Fibroblast of skin of right quadriceps (primary cell): Measurements from ENCODE around the gene TMSB4X.
A peak's percentile ranks its signal among the peaks of the same experiment; 100 is the strongest.
"Not testable (repeated sequence)": the region's sequence is repeated elsewhere in the genome, so short reads cannot be mapped to it uniquely, and the experiment has no call there.

Experiments
- DNase-seq: peaks from one replicate; pipeline ENCODE4 v3.0.0-alpha.2; 2013

The TMSB4X gene

GRCh38 chrX:12976819-12977732 is 2.2 kb downstream of the TMSB4X start:
- DNase-seq: not testable (repeated sequence)

- DNase-seq: no peak
These were observed 2.9 kb downstream of the TMSB4X start for GRCh38 chrX:12977761-12978204.

GRCh38 chrX:12978205-12979025 is 3.5 kb downstream of the TMSB4X start:
- peak; percentile 93 for DNase-seq

- DNase-seq: peak; percentile 62
These were observed 4.2 kb downstream of the TMSB4X start for GRCh38 chrX:12979026-12979607.

- no peak for DNase-seq
These were observed 4.7 kb downstream of the TMSB4X start for GRCh38 chrX:12979616-12980015.

- DNase-seq: not testable (repeated sequence)
These were observed 5.1 kb downstream of the TMSB4X start for GRCh38 chrX:12980039-12980438.

- no peak for DNase-seq
These were observed 7.0 kb downstream of the TMSB4X start for GRCh38 chrX:12981880-12982279.

GRCh38 chrX:12984603-12985319 is 9.9 kb downstream of the TMSB4X start:
- DNase-seq: peak; percentile 82

GRCh38 chrX:12985331-12985730 is 10.4 kb downstream of the TMSB4X start:
- DNase-seq: no peak

- DNase-seq: no peak
These were observed 11.4 kb downstream of the TMSB4X start for GRCh38 chrX:12986164-12986779.

GRCh38 chrX:12986886-12987285 is 12.0 kb downstream of the TMSB4X start:
- no peak for DNase-seq

GRCh38 chrX:12987340-12987739 is 12.4 kb downstream of the TMSB4X start:
- no peak for DNase-seq

- DNase-seq: no peak
These were observed 13.1 kb downstream of the TMSB4X start for GRCh38 chrX:12987900-12988594.

GRCh38 chrX:12988797-12989196 is 13.9 kb downstream of the TMSB4X start:
- DNase-seq: peak; percentile 62

GRCh38 chrX:12989461-12989860 is 14.6 kb downstream of the TMSB4X start:
- DNase-seq: no peak

- DNase-seq: no peak
These were observed 16.7 kb downstream of the TMSB4X start for GRCh38 chrX:12991575-12991974.

GRCh38 chrX:12992544-12993118 is 17.7 kb downstream of the TMSB4X start:
- no peak for DNase-seq

GRCh38 chrX:12993826-12994225 is 18.9 kb downstream of the TMSB4X start:
- no peak for DNase-seq

GRCh38 chrX:12994321-12994720 is 19.4 kb downstream of the TMSB4X start:
- no peak for DNase-seq

GRCh38 chrX:12996934-12997435 is 22.1 kb downstream of the TMSB4X start:
- no peak for DNase-seq
